ENCODE results near the gene CSF3R. TPM values are rescaled to one million over a fixed set of nuclear protein-coding genes. Genes with fewer than 3 reads are reported as not detected.

CSF3R gene
- total and polyA plus RNA-seq, 2 donors (not counting 3 experiments of a cell fraction or from before 2014, with no cell fraction given), result not detected

DNA sequence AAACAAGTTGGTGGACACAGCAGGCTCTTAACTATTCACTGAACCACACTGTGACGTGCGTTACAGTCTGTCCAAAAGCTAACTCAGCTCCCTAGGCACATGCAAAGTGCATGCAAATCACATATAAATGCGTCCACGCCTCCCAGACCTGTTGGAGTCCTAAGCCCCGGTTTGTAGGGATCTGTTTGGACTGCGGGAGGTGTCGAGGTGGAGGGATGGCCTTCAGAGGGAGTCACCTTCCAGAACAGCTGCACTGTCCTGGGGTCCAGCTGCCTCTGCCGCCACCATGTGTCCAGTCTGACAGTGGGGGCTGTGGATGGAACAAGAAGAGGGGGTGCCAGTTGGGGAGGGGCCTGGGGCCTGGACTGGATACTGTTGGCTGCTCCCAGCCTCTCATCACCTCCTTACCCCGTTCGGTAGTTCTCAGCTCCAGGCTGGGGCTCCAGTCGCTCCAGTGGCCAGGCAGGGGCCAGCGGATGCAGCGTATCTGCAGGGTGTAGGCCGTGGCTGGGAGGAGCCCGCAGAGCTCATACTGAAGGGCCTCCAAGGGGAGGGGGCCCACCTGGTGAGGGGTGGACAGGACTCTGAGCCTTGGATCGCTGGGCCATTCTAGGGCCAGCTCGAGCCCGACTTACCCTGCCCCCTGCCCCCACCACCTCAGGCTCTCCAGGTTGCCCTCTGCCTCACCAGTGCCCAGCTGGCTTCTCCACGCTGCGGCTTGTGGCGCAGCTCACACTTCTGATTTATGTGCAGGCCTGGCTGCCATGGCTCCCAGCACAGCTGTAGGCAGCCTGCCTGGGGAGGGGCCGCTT is 10.7 kb downstream of the CSF3R start:
- H3K4me1 ChIP-seq (ENCODE audit: control insufficient read depth, extremely low read depth, insufficient read depth, low read length), result no peaks in the 10 kb centered on the region
- intact Hi-C loops (cut with micrococcal nuclease) (no loop called here), dilution Hi-C loops (cut with MboI; ENCODE audit: extremely low pct_ligation_motif_present, low sequenced_read_pairs) (no loop called here)
- no peak for FAIRE-seq
- no peaks in the 10 kb centered on the region for H3K9me1 ChIP-seq (replicated peaks; ENCODE audit: control insufficient read depth, extremely low read depth, insufficient read depth, low read length)
- H3K27me3 ChIP-seq (ENCODE audit: control insufficient read depth in 2 of 2, insufficient read depth in 2 of 2, low read length in 2 of 2), result no peaks in the 10 kb centered on the region
- POLR2A ChIA-PET, result no interaction called here
- no peaks in the 10 kb centered on the region for H3K36me3 ChIP-seq (ENCODE audit: control insufficient read depth in 2 of 2, extremely low read depth in 1 of 2, insufficient read depth in 2 of 2, low read length in 2 of 2)
- no peaks in the 10 kb centered on the region for H3K9me3 ChIP-seq (replicated peaks; ENCODE audit: control insufficient read depth, insufficient read depth, low read length)
- H3K27ac ChIP-seq (ENCODE audit: insufficient read depth, low read depth, low read length), result no peak overlapping the region
- no peaks in the 10 kb centered on the region for H4K20me1 ChIP-seq (replicated peaks; ENCODE audit: control insufficient read depth, extremely low read depth, insufficient read depth, low read length)
- no peak for DNase-seq (ENCODE audit: low read depth, low spot score)
- no peak overlapping the region for H3K4me2 ChIP-seq (ENCODE audit: insufficient read depth, low read length)
- BruUV-seq (replicated peaks), result no TSS peak
- no peak overlapping the region for H2AFZ ChIP-seq (ENCODE audit: low read depth, low read length)
- TF ChIP-seq MYC (IDR thresholded peaks at IDR 0.05; ENCODE audit: low read depth, low read length) (no peak), EZH2 (IDR thresholded peaks at IDR 0.05; ENCODE audit: borderline replicate concordance, low read depth, low read length, severe bottlenecking) (no peak), JUN (IDR thresholded peaks at IDR 0.05; ENCODE audit: borderline replicate concordance, insufficient read depth, insufficient read length, low read depth) (no peak), GATA2 (IDR thresholded peaks at IDR 0.05; ENCODE audit: insufficient read depth, insufficient read length, low read depth, low read length) (no peak), POLR2A (IDR thresholded peaks at IDR 0.05; ENCODE audit: low read depth, low read length) (no peak), POLR2AphosphoS5 (IDR thresholded peaks at IDR 0.05; ENCODE audit: insufficient read depth, low read depth, low read length) (no peak), FOS (IDR thresholded peaks at IDR 0.05; ENCODE audit: borderline replicate concordance, insufficient read depth, low read length) (no peak)
- TF ChIP-seq, protein P1, sequence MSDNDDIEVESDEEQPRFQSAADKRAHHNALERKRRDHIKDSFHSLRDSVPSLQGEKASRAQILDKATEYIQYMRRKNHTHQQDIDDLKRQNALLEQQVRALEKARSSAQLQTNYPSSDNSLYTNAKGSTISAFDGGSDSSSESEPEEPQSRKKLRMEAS (IDR thresholded peaks at IDR 0.05; ENCODE audit: insufficient read depth, insufficient read length), result no peak
- TF ChIP-seq, protein P2, sequence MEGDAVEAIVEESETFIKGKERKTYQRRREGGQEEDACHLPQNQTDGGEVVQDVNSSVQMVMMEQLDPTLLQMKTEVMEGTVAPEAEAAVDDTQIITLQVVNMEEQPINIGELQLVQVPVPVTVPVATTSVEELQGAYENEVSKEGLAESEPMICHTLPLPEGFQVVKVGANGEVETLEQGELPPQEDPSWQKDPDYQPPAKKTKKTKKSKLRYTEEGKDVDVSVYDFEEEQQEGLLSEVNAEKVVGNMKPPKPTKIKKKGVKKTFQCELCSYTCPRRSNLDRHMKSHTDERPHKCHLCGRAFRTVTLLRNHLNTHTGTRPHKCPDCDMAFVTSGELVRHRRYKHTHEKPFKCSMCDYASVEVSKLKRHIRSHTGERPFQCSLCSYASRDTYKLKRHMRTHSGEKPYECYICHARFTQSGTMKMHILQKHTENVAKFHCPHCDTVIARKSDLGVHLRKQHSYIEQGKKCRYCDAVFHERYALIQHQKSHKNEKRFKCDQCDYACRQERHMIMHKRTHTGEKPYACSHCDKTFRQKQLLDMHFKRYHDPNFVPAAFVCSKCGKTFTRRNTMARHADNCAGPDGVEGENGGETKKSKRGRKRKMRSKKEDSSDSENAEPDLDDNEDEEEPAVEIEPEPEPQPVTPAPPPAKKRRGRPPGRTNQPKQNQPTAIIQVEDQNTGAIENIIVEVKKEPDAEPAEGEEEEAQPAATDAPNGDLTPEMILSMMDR (IDR thresholded peaks at IDR 0.05; ENCODE audit: extremely low read depth in 1 of 2, insufficient read depth in 1 of 2, low read depth in 1 of 2, low read length in 2 of 2), result no peak
- H3K79me2 ChIP-seq (ENCODE audit: control insufficient read depth, insufficient read depth, low read length), result no peaks in the 10 kb centered on the region
- H3K4me3 ChIP-seq (replicated peaks in 1 of 3; ENCODE audit: insufficient read depth in 1 of 3, low read depth in 1 of 3, low read length in 3 of 3), result no peak overlapping the region
- no peak overlapping the region for H3K9ac ChIP-seq (replicated peaks; ENCODE audit: extremely low read depth, insufficient read depth, low read length)
- CTCF ChIA-PET, result interaction anchor here (1.0 kb wide), 1 partner anchor 44 kb away, joined by 3 read pairs; no protein-coding TSS in a partner anchor

All from endothelial cell of umbilical vein (primary cell).